Uterus (tissue), 4 donors: ENCODE data around the gene NPTX1. TPM values are rescaled to one million over a fixed set of nuclear protein-coding genes. Genes with fewer than 3 reads are reported as not detected.

Source experiments
- DNase-seq, 2 donors: peaks; one replicate each; pipeline ENCODE4 v3.0.0-alpha.2; 2019 to 2020
- H3K27ac ChIP-seq, 2 donors: fragments of 200-600 bp; sonication (generic); 1 replicate in 1 of 2; 2 replicates in 1 of 2; pipeline ENCODE4 v1.5.1; 2016 to 2018
- H3K27me3 ChIP-seq, 2 donors: fragments of 200-600 bp; sonication (generic); one replicate each; pipeline ENCODE4 v1.5.1; 2018 to 2019; ENCODE audit warnings: control low read depth in 1 of 2
- H3K36me3 ChIP-seq, 2 donors: fragments of 200-600 bp; sonication (generic); one replicate each; pipeline ENCODE4 v1.5.1; 2019; ENCODE audit warnings: control low read depth in 1 of 2
- H3K4me1 ChIP-seq, 2 donors: fragments of 200-600 bp; sonication (generic); one replicate each; pipeline ENCODE4 v1.5.1; 2018 to 2019; ENCODE audit warnings: control low read depth in 1 of 2
- H3K4me3 ChIP-seq, 2 donors: fragments of 200-600 bp; sonication (generic); 1 replicate in 1 of 2; 2 replicates in 1 of 2; pipeline ENCODE4 v1.5.1; 2018 to 2019; ENCODE audit warnings: mild to moderate bottlenecking in 1 of 2
- H3K9me3 ChIP-seq, 2 donors: fragments of 200-600 bp; sonication (generic); one replicate each; pipeline ENCODE4 v1.5.1; 2019; ENCODE audit warnings: control low read depth in 1 of 2
- CTCF ChIP-seq, 4 experiments: fragments of 200-600 bp in 2 of 4; fragments of 450-650 bp in 2 of 4; sonication (generic) in 2 of 4; IDR thresholded peaks; one replicate each; pipeline ENCODE4 v1.5.1; 2016 to 2019; ENCODE audit warnings: antibody characterized with exemption in 4 of 4, mild to moderate bottlenecking in 2 of 4, moderate library complexity in 1 of 4
- POLR2A ChIP-seq, 2 donors: fragments of 450-650 bp; IDR thresholded peaks; one replicate each; pipeline ENCODE4 v1.6.1; 2016; ENCODE audit warnings: antibody characterized with exemption in 2 of 2, mild to moderate bottlenecking in 1 of 2, moderate library complexity in 1 of 2
- intact Hi-C: fragments of 100-400 bp; cut with DNase I; formaldehyde crosslinking; loops from one replicate; pipeline ENCODE4 v1.15.1; 2023; ENCODE audit warnings: low total_unique reads
- total RNA-seq, 4 donors: library from RNA; depleted of rRNA in 3 of 4; stranded (reverse); fragments of >200 nt in 3 of 4; gene quantifications; one replicate each; pipeline versions ENCODE4 v1.1.0 to v1.2.4, GENCODE V29; 2014 to 2023
- donor health status: DM: yes; HTN: yes; CAD: no.

Gene NPTX1
- total RNA-seq, 4 donors from 2014 or later = 1.6 to 2.1 TPM; not detected in 2

- no peak for DNase-seq
- H3K36me3 ChIP-seq = no peaks in the 10 kb centered on the region
- TF ChIP-seq CTCF (IDR thresholded peaks at IDR 0.05) = no peak
- no peak for TF ChIP-seq POLR2A (IDR thresholded peaks at IDR 0.05)
- H3K4me1 ChIP-seq = no peaks in the 10 kb centered on the region
- no peak overlapping the region for H3K27ac ChIP-seq
- H3K4me3 ChIP-seq = no peak overlapping the region
- intact Hi-C loops = no loop called here
- no peaks in the 10 kb centered on the region for H3K27me3 ChIP-seq
- H3K9me3 ChIP-seq = no peaks in the 10 kb centered on the region
These were observed 38.9 kb downstream of the NPTX1 start for GRCh38 chr17:80437532-80437931.

GRCh38 chr17:80433916-80434666 lies 42.3 kb downstream of the NPTX1 start:
- intact Hi-C loops = no loop called here
- H3K9me3 ChIP-seq = no peaks in the 10 kb centered on the region
- H3K27me3 ChIP-seq = no peaks in the 10 kb centered on the region
- TF ChIP-seq POLR2A (IDR thresholded peaks at IDR 0.05) = no peak
- TF ChIP-seq CTCF (IDR thresholded peaks at IDR 0.05) = no peak
- H3K4me1 ChIP-seq = no peaks in the 10 kb centered on the region
- no peak overlapping the region for H3K27ac ChIP-seq
- no peak for DNase-seq
- H3K36me3 ChIP-seq = no peaks in the 10 kb centered on the region
- no peak overlapping the region for H3K4me3 ChIP-seq

- no peaks in the 10 kb centered on the region for H3K36me3 ChIP-seq
- DNase-seq = no peak
- TF ChIP-seq POLR2A (IDR thresholded peaks at IDR 0.05) = no peak
- no peak for TF ChIP-seq CTCF (IDR thresholded peaks at IDR 0.05)
- no peak overlapping the region for H3K27ac ChIP-seq
- no peaks in the 10 kb centered on the region for H3K9me3 ChIP-seq
- intact Hi-C loops = no loop called here
- no peak overlapping the region for H3K4me3 ChIP-seq
- no peaks in the 10 kb centered on the region for H3K27me3 ChIP-seq
- H3K4me1 ChIP-seq = no peaks in the 10 kb centered on the region
These were observed 43.4 kb downstream of the NPTX1 start for GRCh38 chr17:80432961-80433550.

- Histone ChIP-seq H3K9me3 (no peaks in the 10 kb centered on the region), H3K27ac (no peak overlapping the region), H3K27me3 (no peaks in the 10 kb centered on the region), H3K4me3 (no peak overlapping the region), H3K36me3 (no peaks in the 10 kb centered on the region), H3K4me1 (no peaks in the 10 kb centered on the region)
- no peak for DNase-seq
- TF ChIP-seq POLR2A (IDR thresholded peaks at IDR 0.05) = no peak
- intact Hi-C loops = no loop called here
These were observed 44.0 kb downstream of the NPTX1 start for GRCh38 chr17:80432350-80432955.

GRCh38 chr17:80431246-80432195 lies 44.9 kb downstream of the NPTX1 start:
- DNase-seq = no peak
- Histone ChIP-seq H3K4me3 (no peak overlapping the region), H3K36me3 (no peaks in the 10 kb centered on the region), H3K9me3 (no peaks in the 10 kb centered on the region), H3K27me3 (no peaks in the 10 kb centered on the region), H3K4me1 (no peaks in the 10 kb centered on the region), H3K27ac (no peak overlapping the region)
- intact Hi-C loops = no loop called here
- TF ChIP-seq POLR2A (IDR thresholded peaks at IDR 0.05) (no peak), CTCF (IDR thresholded peaks at IDR 0.05) (no peak)
